Activated CD4-positive, CD25-positive, alpha-beta regulatory T cell treated with anti-CD3 and anti-CD28 coated beads, Interleukin-2, amount 50 U/mL, for 72 hours (primary cell): ENCODE data around the gene GRK5.

ENCODE experiments used
- DNase-seq: peaks from one replicate; pipeline ENCODE4 v3.0.0; 2021

Gene GRK5

DNA sequence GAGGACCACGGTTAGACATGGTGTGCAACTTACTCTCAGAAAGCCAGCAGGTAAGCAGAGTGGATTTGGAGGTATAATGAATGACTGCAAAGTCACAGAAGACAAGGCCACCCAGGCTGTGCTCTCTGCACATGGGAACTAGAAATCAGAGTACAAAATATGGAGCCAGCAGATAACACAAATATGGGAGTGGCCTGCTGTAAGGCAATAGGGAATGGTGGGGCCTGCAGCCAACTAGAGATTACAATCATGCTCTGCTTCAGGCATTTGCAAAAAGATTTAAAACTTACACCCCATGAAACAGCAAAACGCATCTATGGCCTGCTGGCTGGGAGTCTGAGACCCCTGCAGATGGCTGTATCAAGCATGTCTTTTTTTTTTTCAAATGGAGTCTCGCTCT is 288.2 kb downstream of the GRK5 start:
- no peak for DNase-seq

GRCh38 chr10:119496273-119496672 is 288.9 kb downstream of the GRK5 start:
- DNase-seq: peak; percentile 65

DNA sequence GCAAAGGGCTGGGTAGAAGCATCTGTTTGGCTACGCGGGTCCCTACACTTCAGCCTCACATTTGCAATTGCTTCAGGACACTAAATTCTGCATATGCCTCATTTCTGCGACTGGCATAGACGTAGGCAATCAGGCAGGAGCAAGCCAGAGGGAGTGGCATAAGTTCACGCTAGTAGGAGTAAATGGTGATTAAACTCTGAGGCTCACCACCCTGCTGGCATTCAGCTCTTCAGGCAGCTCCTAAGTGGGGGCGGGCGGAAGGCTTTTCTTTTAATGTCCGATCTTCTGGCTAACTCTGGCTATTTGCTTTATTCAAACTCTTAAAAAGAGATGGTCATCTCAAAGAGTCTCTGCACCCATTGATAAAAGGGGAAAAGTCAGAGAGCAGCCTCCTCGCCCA is 289.9 kb downstream of the GRK5 start:
- no peak for DNase-seq

GRCh38 chr10:119498889-119499676 is 291.7 kb downstream of the GRK5 start:
- DNase-seq: no peak

- DNase-seq: no peak
Observed at GRCh38 chr10:119499677-119500002, 292.3 kb downstream of the GRK5 start.

GRCh38 chr10:119500123-119500795 is 292.9 kb downstream of the GRK5 start:
- DNase-seq: no peak

- DNase-seq: no peak
Observed at GRCh38 chr10:119500821-119501220, 293.4 kb downstream of the GRK5 start.

DNA sequence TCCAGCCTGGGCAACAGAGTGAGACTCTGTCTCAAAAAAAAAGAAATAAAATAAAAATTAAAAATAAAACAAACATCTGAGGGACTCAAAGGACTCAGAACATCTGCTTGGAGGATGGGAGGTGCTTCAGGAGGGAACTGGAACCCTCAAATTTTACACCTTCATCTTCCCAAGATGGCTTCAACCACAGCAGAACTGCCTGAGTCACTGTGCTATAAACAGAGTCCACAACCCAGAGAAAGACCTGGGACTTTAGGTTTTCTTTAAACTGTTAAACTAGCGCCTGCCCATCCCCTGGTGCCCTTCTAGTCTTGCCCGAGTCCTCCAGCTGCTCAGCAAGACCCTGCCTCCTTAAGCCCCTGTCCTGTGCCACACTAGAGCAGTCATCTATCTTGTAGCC is 294.3 kb downstream of the GRK5 start:
- DNase-seq: no peak

GRCh38 chr10:119502209-119502608 is 294.8 kb downstream of the GRK5 start:
- DNase-seq: peak; percentile 72

DNA sequence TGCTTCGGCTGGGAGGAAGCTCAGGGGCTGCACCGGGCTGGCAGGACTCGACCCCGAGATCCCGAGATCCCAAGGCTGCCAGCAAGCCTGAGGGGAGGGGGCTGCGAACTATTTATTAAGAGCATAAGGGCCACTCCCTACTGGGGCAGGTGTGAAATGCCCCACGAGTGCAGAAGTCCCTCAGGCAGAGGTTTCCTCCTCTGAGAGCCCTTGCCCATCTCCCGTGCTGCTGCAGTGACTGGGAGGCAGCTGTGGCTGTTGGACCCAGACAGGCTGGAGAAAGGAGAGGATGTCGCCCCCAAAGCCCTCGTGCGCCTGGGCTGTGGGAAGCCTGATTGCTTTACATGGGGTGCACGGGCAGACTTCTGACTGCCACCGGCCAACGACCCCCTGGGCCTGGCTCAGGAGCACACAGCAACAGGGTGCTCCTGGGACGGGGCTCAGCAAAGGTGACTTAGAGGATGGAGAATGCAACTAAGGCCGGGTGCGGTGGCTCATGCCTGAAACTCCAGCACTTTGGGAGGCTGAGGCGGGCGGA is 295.3 kb downstream of the GRK5 start:
- no peak for DNase-seq

GRCh38 chr10:119503821-119504220 is 296.4 kb downstream of the GRK5 start:
- DNase-seq: no peak

DNA sequence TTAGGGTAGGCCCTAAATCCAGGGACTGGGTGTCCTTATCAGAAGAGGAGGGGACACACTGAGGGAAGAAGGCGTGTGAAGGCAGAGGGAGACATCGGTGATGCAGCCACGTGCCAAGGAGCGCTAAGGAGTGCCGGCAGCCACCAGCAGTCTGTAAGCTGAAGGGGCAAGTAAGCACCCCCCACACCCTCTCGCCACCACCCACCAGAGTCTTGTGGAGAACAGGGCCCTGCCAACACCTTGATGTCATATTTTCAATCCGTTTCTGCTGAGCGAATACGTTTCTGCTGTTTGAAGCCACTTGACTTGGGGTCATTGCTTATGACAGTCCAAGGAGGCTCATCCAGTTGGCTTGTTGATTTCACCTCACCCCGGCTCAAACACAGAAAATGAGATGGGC is 297.3 kb downstream of the GRK5 start:
- DNase-seq: no peak

- DNase-seq: no peak
Observed at GRCh38 chr10:119505131-119505551, 297.8 kb downstream of the GRK5 start.
